HCT116 (cell line): ENCODE results near the gene XYLT1. TPM values are rescaled to one million over a fixed set of nuclear protein-coding genes. Genes with fewer than 3 reads are reported as not detected.

ENCODE experiments used
- ATAC-seq: fragments of 200-7000 bp; cut with Tn5 transposase; 2 replicates; pipeline ENCODE4 v1.9.1; 2020; ENCODE audit warnings: mild to moderate bottlenecking, moderate library complexity
- BruUV-seq: library from RNA; stranded (reverse); fragments of 400-500 nt; replicated peaks from 2 replicates; lab custom pipeline; 2021; lab: Mats Ljungman, UMichigan
- CTCF ChIA-PET: fragments of 300-600 bp; sonication (Branson Sonifier 250); formaldehyde crosslinking; loops from one replicate; lab custom pipeline; 2021; ENCODE audit warnings: antibody characterized with exemption; lab: Charles Lee
- POLR2A ChIA-PET: fragments of 300-600, 350-600 bp; sonication (Branson Sonifier 250); formaldehyde crosslinking; loops from one replicate; lab custom pipeline; 2021; ENCODE audit warnings: antibody characterized with exemption; lab: Charles Lee
- RAD21 ChIA-PET, 2 experiments: fragments of 300-600 bp; sonication (Branson Sonifier 250); formaldehyde crosslinking; loops; one replicate each; lab custom pipeline; 2023; ENCODE audit warnings: low total read pairs in 2 of 2; ENCODE audit not compliant: uncharacterized antibody in 2 of 2, unreplicated experiment in 2 of 2, low non-redundant PET in 1 of 2; lab: Charles Lee
- DNase-seq: peaks from one replicate; pipeline ENCODE4 v3.0.0-alpha.2; 2010; ENCODE audit warnings: low read depth, low spot score
- H2AFZ ChIP-seq: fragments of 200-600 bp; shearing (Covaris generic), sonication (generic); 2 replicates; pipeline ENCODE4 v1.6.1; 2017; ENCODE audit warnings: low read depth, mixed run types, mixed read lengths, antibody characterized with exemption, low read length; ENCODE audit not compliant: poor library complexity, severe bottlenecking
- H3K27ac ChIP-seq: 2 replicates; pipeline ENCODE4 v1.5.1; 2012; ENCODE audit warnings: low read depth, low read length
- H3K27me3 ChIP-seq: fragments of 200-600 bp; sonication (generic); 2 replicates; pipeline ENCODE4 v1.6.1; 2016; ENCODE audit warnings: mixed run types, low read length, mixed read lengths; ENCODE audit not compliant: insufficient read depth
- H3K36me3 ChIP-seq, 2 experiments: fragments of 200-500 bp in 1 of 2; fragments of 200-600 bp in 1 of 2; sonication (Bioruptor generic) in 1 of 2; sonication (generic) in 1 of 2; 2 replicates each; pipeline versions ENCODE4 v1.5.1 to v1.6.1; 2014 to 2016; ENCODE audit warnings: low read length in 2 of 2, inconsistent platforms in 1 of 2, mixed read lengths in 1 of 2, mixed run types in 1 of 2; ENCODE audit not compliant: insufficient read depth in 2 of 2, control insufficient read depth in 1 of 2
- H3K4me1 ChIP-seq, 2 experiments: fragments of 200-600 bp in 1 of 2; sonication (generic) in 1 of 2; 2 replicates each; pipeline versions ENCODE4 v1.5.1 to v1.6.1; 2012 to 2017; ENCODE audit warnings: low read length in 2 of 2, inconsistent platforms in 1 of 2, mild to moderate bottlenecking in 1 of 2, mixed read lengths in 1 of 2, mixed run types in 1 of 2, moderate library complexity in 1 of 2; ENCODE audit not compliant: insufficient read depth in 2 of 2, control insufficient read depth in 1 of 2
- H3K4me2 ChIP-seq: fragments of 200-600 bp; sonication (generic); 2 replicates; pipeline ENCODE4 v1.6.1; 2017; ENCODE audit warnings: mixed run types, low read length, mixed read lengths
- H3K4me3 ChIP-seq, 2 experiments: fragments of 200-600 bp in 1 of 2; sonication (generic) in 1 of 2; replicated peaks in 1 of 2; 2 replicates each; pipeline ENCODE4 v1.5.1; 2011 to 2016; ENCODE audit warnings: low read length in 2 of 2, control low read depth in 1 of 2, low read depth in 1 of 2, mild to moderate bottlenecking in 1 of 2, mixed read lengths in 1 of 2, mixed run types in 1 of 2
- H3K79me2 ChIP-seq: fragments of 200-600 bp; sonication (generic); 2 replicates; pipeline ENCODE4 v1.6.1; 2017; ENCODE audit warnings: mild to moderate bottlenecking, mixed run types, low read length, moderate library complexity, mixed read lengths; ENCODE audit not compliant: insufficient read depth
- H3K9ac ChIP-seq: fragments of 200-600 bp; sonication (generic); 2 replicates; pipeline ENCODE4 v1.6.1; 2016; ENCODE audit warnings: low read length, mixed read lengths
- H3K9me2 ChIP-seq: fragments of 200-600 bp; sonication (generic), shearing (Covaris generic); 2 replicates; pipeline ENCODE4 v1.6.1; 2017; ENCODE audit warnings: mixed run types, mild to moderate bottlenecking, moderate library complexity; ENCODE audit not compliant: insufficient read depth
- H3K9me3 ChIP-seq, 2 experiments: fragments of 200-500 bp in 1 of 2; fragments of 200-600 bp in 1 of 2; sonication (Bioruptor generic) in 1 of 2; sonication (generic) in 1 of 2; 2 replicates each; pipeline ENCODE4 v1.6.1; 2014 to 2017; ENCODE audit warnings: low read length in 2 of 2, mixed read lengths in 2 of 2, inconsistent platforms in 1 of 2, low read depth in 1 of 2, mild to moderate bottlenecking in 1 of 2, mixed run types in 1 of 2, moderate library complexity in 1 of 2; ENCODE audit not compliant: control insufficient read depth in 1 of 2, insufficient read depth in 1 of 2
- H4K20me1 ChIP-seq: fragments of 200-600 bp; sonication (generic), shearing (Covaris generic); 2 replicates; pipeline ENCODE4 v1.6.1; 2017; ENCODE audit warnings: mixed run types, mild to moderate bottlenecking, moderate library complexity; ENCODE audit not compliant: insufficient read depth
- CBX3 ChIP-seq: IDR thresholded peaks from 2 replicates; pipeline ENCODE4 v1.6.1; 2012; ENCODE audit warnings: low read depth
- CEBPB ChIP-seq: IDR thresholded peaks from 2 replicates; pipeline ENCODE4 v1.6.1; 2012; ENCODE audit warnings: low read depth
- ELF1 ChIP-seq: IDR thresholded peaks from 2 replicates; pipeline ENCODE4 v1.6.1; 2012; ENCODE audit warnings: low read depth, borderline replicate concordance
- FOSL1 ChIP-seq: IDR thresholded peaks from 2 replicates; pipeline ENCODE4 v1.6.1; 2012; ENCODE audit warnings: low read depth
- POLR2A ChIP-seq: IDR thresholded peaks from 2 replicates; pipeline ENCODE4 v1.7.0; 2011; ENCODE audit warnings: borderline replicate concordance; ENCODE audit not compliant: insufficient read depth, insufficient read length; ENCODE audit errors: extremely low read depth
- POLR2AphosphoS5 ChIP-seq: IDR thresholded peaks from 2 replicates; pipeline ENCODE4 v1.6.1; 2011; ENCODE audit warnings: mild to moderate bottlenecking, low read depth, low read length, moderate library complexity
- RAD21 ChIP-seq: IDR thresholded peaks from 2 replicates; pipeline ENCODE4 v1.6.1; 2012; ENCODE audit warnings: low read depth, mild to moderate bottlenecking
- SIN3A ChIP-seq: IDR thresholded peaks from 2 replicates; pipeline ENCODE4 v1.6.1; 2012; ENCODE audit warnings: low read depth
- SP1 ChIP-seq: IDR thresholded peaks from 2 replicates; pipeline ENCODE4 v1.6.1; 2012; ENCODE audit warnings: low read depth
- YY1 ChIP-seq: IDR thresholded peaks from 2 replicates; pipeline ENCODE4 v1.6.1; 2011; ENCODE audit warnings: low read length, low read depth, moderate library complexity, mild to moderate bottlenecking; ENCODE audit not compliant: insufficient replicate concordance; ENCODE audit errors: extremely low read depth
- ZBTB33 ChIP-seq: IDR thresholded peaks from 2 replicates; pipeline ENCODE4 v1.6.1; 2011; ENCODE audit warnings: mild to moderate bottlenecking, low read length, moderate library complexity; ENCODE audit not compliant: insufficient replicate concordance; ENCODE audit errors: extremely low read depth
- ZFX ChIP-seq: fragments of 450-650 bp; IDR thresholded peaks from 2 replicates; pipeline ENCODE4 v1.6.1; 2017
- intact Hi-C: fragments of 100-400 bp; cut with micrococcal nuclease; formaldehyde crosslinking; loops from 2 replicates; pipeline ENCODE4 v1.10.0; 2022
- total RNA-seq: library from RNA; stranded (reverse); gene quantifications from one replicate; pipeline ENCODE4 v1.2.1, GENCODE V29; 2021; ENCODE audit not compliant: unreplicated experiment
- TF ChIP-seq, protein P1 (sequence below): IDR thresholded peaks from 2 replicates; pipeline ENCODE4 v1.6.1; 2012; ENCODE audit warnings: low read depth
- TF ChIP-seq, protein P2 (sequence below): IDR thresholded peaks from 2 replicates; pipeline ENCODE4 v1.6.1; 2012

XYLT1 gene
- total RNA-seq, 1 experiment from 2014 or later, result 4.5 TPM

- Histone ChIP-seq H3K9me3 (no peaks in the 10 kb centered on the region), H4K20me1 (no peaks in the 10 kb centered on the region), H3K4me1 (no peaks in the 10 kb centered on the region), H2AFZ (no peak overlapping the region), H3K79me2 (no peaks in the 10 kb centered on the region), H3K27me3 (peaks cover 50% of the 10 kb centered on the region), H3K4me3 (no peak overlapping the region), H3K27ac (no peak overlapping the region), H3K4me2 (no peak overlapping the region), H3K9ac (no peak overlapping the region), H3K9me2 (no peaks in the 10 kb centered on the region), H3K36me3 (no peaks in the 10 kb centered on the region)
- intact Hi-C loops, result no loop called here
- POLR2A ChIA-PET, result no interaction called here
- no TSS peak for BruUV-seq
- ATAC-seq, result no peak
- no peak for DNase-seq
- RAD21 ChIA-PET, result no interaction called here
- no peak for TF ChIP-seq FOSL1
- no peak for TF ChIP-seq SP1
- no peak for TF ChIP-seq ZFX
- no peak for TF ChIP-seq YY1
- TF ChIP-seq RAD21, result no peak
- TF ChIP-seq POLR2A, result no peak
- no peak for TF ChIP-seq POLR2AphosphoS5
- TF ChIP-seq, protein P1, sequence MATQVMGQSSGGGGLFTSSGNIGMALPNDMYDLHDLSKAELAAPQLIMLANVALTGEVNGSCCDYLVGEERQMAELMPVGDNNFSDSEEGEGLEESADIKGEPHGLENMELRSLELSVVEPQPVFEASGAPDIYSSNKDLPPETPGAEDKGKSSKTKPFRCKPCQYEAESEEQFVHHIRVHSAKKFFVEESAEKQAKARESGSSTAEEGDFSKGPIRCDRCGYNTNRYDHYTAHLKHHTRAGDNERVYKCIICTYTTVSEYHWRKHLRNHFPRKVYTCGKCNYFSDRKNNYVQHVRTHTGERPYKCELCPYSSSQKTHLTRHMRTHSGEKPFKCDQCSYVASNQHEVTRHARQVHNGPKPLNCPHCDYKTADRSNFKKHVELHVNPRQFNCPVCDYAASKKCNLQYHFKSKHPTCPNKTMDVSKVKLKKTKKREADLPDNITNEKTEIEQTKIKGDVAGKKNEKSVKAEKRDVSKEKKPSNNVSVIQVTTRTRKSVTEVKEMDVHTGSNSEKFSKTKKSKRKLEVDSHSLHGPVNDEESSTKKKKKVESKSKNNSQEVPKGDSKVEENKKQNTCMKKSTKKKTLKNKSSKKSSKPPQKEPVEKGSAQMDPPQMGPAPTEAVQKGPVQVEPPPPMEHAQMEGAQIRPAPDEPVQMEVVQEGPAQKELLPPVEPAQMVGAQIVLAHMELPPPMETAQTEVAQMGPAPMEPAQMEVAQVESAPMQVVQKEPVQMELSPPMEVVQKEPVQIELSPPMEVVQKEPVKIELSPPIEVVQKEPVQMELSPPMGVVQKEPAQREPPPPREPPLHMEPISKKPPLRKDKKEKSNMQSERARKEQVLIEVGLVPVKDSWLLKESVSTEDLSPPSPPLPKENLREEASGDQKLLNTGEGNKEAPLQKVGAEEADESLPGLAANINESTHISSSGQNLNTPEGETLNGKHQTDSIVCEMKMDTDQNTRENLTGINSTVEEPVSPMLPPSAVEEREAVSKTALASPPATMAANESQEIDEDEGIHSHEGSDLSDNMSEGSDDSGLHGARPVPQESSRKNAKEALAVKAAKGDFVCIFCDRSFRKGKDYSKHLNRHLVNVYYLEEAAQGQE, result no peak
- no peak for TF ChIP-seq CEBPB
- no peak for TF ChIP-seq SIN3A
- TF ChIP-seq ZBTB33, result no peak
- TF ChIP-seq ELF1, result no peak
- TF ChIP-seq, protein P2, sequence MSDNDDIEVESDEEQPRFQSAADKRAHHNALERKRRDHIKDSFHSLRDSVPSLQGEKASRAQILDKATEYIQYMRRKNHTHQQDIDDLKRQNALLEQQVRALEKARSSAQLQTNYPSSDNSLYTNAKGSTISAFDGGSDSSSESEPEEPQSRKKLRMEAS, result no peak
- TF ChIP-seq CBX3, result no peak
- CTCF ChIA-PET, result no interaction called here
These were observed 39.8 kb upstream of the XYLT1 start for GRCh38 chr16:17510567-17510966.
